B cell (primary cell): Measurements from ENCODE around the gene CFL2.

ENCODE experiments used
- EZH2 ChIP-seq: IDR thresholded peaks from 2 replicates; pipeline ENCODE4 v1.6.1; 2012; ENCODE audit warnings: borderline replicate concordance, low read depth, mild to moderate bottlenecking, moderate library complexity, low read length; ENCODE audit not compliant: insufficient read depth, poor library complexity, severe bottlenecking
- TF ChIP-seq, protein P1 (sequence below): fragments of 200-600 bp; IDR thresholded peaks from one replicate; pipeline ENCODE4 v1.8.0; 2022; ENCODE audit warnings: antibody characterized with exemption, mild to moderate bottlenecking

DNA sequence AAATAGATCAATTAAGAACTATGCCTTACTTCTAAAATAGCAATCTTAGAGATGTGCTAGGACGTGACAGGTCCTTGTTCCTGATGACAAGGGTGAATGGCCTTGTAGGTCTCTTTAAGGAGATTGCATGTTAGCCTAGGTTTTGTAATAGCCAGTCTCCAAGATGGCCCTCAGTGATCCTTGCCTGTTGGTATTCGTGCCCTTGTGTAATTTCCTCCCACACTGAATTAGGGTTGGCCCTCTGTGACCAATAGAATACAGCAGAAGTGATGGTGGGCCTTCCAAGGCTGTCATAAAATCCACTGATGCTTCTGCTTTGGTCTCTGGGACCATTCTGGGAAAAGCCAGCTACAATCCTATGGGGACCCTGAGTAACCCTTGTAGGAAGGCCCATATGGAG lies 46.3 kb downstream of the CFL2 start:
- TF ChIP-seq, protein P1, sequence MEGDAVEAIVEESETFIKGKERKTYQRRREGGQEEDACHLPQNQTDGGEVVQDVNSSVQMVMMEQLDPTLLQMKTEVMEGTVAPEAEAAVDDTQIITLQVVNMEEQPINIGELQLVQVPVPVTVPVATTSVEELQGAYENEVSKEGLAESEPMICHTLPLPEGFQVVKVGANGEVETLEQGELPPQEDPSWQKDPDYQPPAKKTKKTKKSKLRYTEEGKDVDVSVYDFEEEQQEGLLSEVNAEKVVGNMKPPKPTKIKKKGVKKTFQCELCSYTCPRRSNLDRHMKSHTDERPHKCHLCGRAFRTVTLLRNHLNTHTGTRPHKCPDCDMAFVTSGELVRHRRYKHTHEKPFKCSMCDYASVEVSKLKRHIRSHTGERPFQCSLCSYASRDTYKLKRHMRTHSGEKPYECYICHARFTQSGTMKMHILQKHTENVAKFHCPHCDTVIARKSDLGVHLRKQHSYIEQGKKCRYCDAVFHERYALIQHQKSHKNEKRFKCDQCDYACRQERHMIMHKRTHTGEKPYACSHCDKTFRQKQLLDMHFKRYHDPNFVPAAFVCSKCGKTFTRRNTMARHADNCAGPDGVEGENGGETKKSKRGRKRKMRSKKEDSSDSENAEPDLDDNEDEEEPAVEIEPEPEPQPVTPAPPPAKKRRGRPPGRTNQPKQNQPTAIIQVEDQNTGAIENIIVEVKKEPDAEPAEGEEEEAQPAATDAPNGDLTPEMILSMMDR = no peak
- no peak for TF ChIP-seq EZH2
